HG03039 (cell line): Measurements from ENCODE around the gene EEF1A2.

Experiments
- ATAC-seq: cut with Tn5 transposase; IDR thresholded peaks from one replicate; pipeline ENCODE4 v1.9.1; 2021; ENCODE audit warnings: mild to moderate bottlenecking, moderate library complexity; ENCODE audit not compliant: unreplicated experiment

EEF1A2 gene

GRCh38 chr20:63471981-63472831 is 26.7 kb downstream of the EEF1A2 start, which contains the start of gene KCNQ2:
Gene KCNQ2, minus strand, starts transcription at chr20:63472655. Its CDS starts 192 bp downstream, at chr20:63472463.
- ATAC-seq = no peak

DNA sequence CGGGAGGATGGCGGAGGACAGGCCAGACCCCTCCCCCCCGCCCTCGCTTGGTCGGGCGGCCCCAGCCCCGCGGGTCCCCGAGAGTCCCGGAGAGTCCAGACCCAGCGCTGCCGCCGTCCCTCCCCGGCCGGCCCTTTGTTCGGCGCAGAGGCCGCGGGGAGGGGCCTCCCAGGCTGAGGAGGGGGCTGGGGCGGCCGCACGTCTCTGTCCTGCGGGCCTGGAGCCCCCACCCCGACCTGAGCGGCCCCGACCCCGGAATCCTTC is 27.2 kb downstream of the EEF1A2 start:
- ATAC-seq = no peak

DNA sequence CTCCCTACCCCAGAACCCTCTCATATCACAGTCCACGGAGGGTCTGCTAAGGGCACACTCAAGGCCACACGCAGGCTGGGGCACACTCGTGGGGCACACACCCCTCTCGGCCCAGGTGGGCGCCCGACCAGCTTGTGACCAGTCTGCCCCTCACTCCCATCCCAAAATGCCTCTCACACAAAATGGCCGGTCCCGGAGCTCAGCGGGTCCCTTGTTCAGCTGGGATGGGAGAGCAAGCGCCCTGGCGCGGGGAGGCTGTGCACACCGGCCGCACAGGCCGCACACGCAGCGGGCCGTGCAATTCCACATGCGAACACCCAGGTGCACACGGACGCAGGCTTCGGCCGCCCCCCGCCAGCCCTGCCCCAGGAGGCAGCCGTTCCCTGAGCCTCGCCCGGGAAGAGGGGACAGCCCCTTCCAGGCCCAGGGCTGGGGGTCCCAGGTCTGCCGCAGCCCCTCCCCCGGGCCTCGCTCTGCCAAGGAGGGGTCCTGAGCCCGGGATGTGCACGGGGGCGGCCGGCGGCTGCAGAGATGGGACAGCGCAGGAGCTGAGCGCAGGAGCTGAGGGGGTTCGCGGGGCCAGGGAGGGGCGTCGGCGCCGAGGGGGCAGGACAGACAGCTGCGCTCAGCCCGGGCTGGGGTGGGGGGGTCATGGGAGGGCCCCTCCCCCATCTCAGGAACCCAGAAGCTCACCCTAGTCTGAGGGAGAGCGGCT is 27.7 kb downstream of the EEF1A2 start:
- ATAC-seq = no peak

- ATAC-seq = no peak
Observed at GRCh38 chr20:63470410-63470809, 28.5 kb downstream of the EEF1A2 start.

DNA sequence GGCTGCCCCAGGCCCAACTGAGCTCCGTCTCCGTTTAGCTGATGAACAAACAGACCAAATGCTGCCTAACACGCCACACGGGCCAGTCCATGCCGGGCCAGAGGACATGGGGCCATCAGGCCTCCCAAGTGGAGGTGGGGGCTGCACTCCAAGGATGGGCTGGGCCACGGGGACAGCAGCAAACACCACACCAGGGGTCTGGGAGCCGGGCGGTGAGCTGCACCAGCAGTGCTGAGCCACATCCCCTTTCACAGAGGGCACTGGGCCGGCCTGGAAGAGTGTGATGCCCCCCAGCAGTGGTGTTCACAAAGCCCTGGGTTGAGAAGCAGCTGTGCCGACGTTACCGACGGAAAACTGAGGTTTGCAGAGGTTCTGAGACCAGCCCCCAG is 29.2 kb downstream of the EEF1A2 start:
- no peak for ATAC-seq

DNA sequence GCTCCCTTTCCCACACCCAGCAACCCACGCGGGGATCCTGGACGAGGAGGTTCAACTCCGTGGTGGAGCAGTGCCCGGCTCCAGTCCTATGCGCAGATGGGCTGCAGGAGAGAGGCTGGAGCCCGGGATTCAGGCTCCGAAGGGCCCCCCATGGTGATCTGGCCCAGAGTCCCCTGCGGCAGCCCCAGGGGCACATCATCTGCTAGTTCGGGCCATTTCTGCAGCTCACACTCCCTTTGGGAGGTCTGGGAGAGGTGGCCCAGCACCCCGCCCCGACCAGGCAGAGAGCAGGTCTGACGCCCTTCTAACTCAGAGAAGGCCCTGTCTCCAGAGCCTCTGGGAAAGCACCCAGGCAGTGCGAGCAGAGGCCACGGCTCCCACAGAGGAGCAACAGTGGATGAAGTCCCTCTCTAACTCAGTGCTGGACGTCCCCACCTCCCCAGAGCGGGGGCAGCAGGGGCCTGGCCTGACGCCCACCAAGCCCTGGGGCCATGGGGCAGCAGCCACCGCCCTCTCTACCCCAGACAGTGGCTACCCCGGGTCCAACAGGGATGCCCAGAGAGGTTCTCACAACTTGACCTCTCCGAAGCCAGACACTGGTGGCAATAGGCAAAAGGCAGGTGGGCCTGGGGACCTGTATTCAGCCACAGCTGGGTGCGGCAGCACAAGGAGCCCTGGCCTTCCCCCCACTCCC is 29.7 kb downstream of the EEF1A2 start:
- ATAC-seq = no peak

GRCh38 chr20:63468421-63468820 is 30.5 kb downstream of the EEF1A2 start:
- no peak for ATAC-seq

GRCh38 chr20:63467294-63468083 is 31.4 kb downstream of the EEF1A2 start:
- no peak for ATAC-seq

DNA sequence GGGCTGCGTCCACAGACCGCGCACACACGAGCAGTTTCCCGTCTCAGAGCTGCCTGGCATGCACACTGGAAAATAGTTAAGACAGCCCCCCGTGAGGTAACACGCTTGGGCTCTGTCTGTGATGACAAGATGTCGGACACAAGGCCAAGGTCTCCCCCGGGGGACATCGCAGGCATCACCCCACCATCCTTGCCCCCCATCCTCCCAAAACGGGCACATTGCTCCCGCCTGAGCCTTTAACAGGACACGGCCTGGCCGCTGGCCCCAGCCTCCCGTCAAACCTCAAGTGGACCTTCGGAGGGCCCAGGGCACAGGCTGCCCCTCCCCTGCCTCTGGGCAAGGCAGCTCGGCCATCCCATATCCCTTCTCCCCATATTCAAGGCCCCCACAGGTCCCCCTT is 32.0 kb downstream of the EEF1A2 start:
- no peak for ATAC-seq

DNA sequence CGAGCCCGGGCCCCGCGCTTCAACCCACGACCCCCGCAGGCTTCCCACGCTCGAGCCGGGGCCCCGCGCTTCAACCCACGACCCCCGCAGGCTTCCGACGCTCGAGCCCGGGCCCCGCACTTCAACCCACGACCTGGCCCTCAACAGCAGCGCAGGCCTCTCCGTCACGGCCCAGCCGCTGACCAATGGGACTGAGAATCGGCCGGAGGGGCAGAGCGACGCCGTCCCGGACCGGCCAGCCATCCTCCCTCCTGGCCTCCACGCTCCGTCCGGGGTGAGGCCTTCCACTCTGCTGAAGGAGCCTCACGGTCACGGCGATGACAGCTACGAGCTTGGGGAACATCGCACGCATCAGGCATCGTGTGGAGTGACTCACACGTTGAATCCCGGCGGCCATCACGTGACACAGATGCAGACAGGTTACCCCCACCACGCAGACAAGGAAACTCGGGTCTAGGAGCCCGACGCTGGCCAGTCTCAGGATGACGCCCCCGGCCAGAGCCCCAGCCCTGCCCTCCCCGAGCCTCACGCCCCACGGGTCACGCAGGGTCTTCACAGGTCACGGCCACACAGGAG is 32.5 kb downstream of the EEF1A2 start:
- no peak for ATAC-seq

- no peak for ATAC-seq
Observed at GRCh38 chr20:63465380-63466249, 33.3 kb downstream of the EEF1A2 start.

DNA sequence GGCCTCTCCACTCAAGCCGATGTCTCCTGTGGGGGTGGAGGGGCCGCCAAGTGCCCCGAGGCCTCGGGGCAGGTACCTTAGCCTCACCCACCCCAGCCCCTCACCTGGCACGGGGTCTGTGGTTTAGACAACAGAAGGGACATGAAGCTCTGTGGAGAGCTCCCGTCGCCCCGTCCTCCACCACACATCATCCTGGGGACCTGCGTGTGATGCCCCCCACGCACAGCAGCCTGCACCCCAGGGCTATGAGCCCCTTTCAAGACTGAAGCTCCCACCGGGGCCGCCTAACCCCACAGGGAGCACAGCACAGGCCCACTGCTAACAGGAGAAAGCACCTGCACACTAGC is 34.6 kb downstream of the EEF1A2 start:
- no peak for ATAC-seq

DNA sequence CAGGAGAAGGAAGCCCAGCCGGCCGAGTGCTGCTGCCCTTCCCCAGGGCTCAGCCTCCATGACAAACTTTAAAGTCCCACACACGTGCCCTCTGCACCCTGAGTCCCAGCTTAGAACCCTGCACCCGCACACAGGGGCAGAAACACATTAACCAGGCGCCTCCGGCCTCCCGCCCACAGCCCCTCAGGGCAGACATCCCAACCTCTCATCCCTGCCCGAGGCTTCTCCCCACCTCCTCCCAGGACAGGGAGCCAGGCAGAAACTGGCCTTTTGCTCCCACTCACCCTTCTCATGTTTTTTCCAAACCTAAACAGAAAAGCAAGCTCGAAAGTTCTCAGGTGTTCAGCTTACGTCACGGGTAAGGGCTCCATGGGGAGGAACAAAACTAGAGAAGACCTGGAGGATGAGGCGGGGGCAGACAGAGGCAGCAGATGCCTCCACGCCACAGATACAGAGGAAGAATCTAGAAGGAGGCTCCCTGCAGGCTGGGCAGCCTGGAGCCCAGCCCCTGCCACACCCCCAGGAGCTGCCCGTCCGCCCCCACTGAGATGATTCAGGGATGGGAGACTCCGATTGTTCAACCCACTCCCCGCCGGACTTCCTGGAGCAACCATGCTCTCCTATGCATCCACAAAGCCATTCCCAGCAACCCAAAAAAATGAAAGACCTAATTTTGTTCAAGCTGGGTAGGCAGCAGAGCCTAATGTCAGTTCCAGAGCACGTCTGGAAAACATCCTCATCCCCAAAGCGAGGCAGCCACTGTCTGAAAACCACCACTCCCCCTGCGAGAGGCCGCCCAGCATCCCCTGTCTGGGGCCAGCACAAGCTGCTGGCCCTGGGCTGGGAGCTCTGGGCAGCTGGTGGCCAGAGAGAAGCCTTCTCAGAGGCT is 35.2 kb downstream of the EEF1A2 start:
- ATAC-seq = no peak

- no peak for ATAC-seq
Observed at GRCh38 chr20:63462244-63462643, 36.6 kb downstream of the EEF1A2 start.

DNA sequence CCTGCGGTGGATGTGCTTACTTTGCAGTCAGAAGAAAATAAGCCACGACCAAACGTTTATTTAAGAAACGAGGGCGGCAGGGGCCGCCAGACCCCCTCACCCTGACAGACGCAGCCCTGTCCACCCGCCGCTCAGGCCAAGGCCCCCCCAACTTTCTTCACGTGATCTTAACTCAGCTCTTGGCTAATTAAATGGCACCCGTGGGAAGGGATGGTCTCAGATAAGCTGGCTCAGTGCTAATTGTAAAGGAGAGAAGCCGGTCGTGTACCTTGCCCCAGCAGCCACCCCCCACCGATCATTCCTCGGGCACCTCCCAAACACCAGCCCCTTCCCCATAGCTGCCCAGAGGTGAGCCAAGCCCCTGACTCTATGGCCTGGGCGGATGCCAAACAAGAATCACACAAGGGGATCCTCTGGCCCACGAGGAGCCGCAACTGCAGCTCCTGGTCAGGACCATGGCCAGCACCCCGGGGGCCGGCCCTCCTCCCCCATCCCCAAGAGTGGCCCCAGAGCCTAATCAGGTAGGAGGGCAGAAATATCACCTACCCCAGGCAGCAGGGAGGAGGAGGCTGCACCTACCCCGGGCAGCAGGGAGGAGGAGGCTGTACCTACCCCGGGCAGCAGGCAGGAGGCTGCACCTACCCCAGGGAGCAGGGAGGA is 37.6 kb downstream of the EEF1A2 start:
- ATAC-seq = no peak

- no peak for ATAC-seq
Observed at GRCh38 chr20:63459070-63459380, 39.9 kb downstream of the EEF1A2 start.

GRCh38 chr20:63458170-63459069 is 40.5 kb downstream of the EEF1A2 start:
- no peak for ATAC-seq

DNA sequence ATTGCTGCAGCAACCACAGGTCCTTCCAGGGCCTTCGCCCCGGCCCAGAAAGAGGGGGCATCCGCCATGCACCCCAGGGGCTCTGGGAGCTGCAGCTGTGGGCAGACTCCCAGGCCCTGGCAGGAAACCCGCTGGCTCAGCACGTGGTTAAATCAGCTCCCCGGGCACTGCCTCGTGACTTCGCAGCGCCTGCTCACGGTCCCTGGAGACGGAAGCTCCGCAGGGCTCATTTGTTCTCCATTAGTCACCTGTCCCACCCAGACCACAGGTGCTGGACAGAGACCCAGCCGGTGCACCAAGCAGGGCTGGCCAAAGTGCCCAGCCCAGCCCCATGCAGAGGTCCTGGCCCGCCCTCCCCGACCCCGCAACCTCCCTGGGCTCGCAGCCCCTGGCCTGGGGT is 41.1 kb downstream of the EEF1A2 start:
- ATAC-seq = no peak
